HG02970 (cell line): Measurements from ENCODE around the gene OCA2.
"Not testable (repeated sequence)": the region's sequence is repeated elsewhere in the genome, so short reads cannot be mapped to it uniquely, and the experiment has no call there.

Experiments used
- ATAC-seq: cut with Tn5 transposase; IDR thresholded peaks from one replicate; pipeline ENCODE4 v1.9.1; 2021; ENCODE audit warnings: mild to moderate bottlenecking, moderate library complexity, moderate number of reproducible peaks; ENCODE audit not compliant: unreplicated experiment, low FRiP score

The OCA2 gene

GRCh38 chr15:27855137-27855536 is 244.0 kb downstream of the OCA2 start:
- no peak for ATAC-seq

- ATAC-seq, result no peak
Measured at GRCh38 chr15:27854601-27855000, 244.5 kb downstream of the OCA2 start.

- ATAC-seq, result no peak
Measured at GRCh38 chr15:27853624-27854455, 245.3 kb downstream of the OCA2 start.

GRCh38 chr15:27851858-27852210 is 247.3 kb downstream of the OCA2 start:
- ATAC-seq, result no peak

DNA sequence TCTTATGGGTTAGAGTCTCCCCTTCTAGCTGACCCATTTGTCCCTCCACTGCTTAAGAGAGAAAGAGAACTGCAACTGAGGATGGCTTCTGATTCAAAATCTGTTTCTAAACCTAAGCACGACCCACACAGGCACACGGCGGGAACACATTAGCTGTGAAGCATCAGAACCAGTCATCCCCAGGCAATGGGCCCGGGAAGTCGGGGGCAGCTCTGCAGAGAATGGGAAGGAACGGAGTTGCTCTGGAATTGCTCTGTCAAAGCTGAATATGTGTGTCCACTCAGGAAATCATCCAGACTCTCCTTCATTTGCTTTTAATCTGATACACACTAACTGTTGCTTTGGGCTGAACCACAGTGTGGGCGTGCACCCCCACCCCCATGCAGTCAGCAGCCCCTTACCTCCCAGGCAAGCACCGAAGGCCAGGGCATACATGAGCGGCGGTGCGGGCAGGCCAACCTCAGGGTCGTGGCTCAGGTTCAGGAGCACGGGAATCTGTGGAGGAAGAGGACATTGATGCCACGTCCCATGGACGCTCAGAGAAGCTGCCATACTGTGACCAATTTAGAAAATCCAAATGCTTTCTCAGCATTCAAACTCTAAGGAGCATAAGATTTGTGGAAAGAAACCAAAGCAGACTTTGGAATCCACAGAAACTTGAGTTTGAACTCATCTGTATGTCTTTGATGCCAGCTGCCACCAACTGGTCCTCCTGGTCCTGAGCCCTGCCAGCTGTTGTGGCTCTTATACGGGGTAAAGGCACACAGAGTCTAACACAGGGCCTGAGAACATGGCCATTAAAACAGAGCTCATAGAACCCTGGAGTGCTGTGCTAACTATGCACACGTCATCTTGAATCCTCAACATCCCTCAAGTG is 247.9 kb downstream of the OCA2 start:
- ATAC-seq, result no peak

DNA sequence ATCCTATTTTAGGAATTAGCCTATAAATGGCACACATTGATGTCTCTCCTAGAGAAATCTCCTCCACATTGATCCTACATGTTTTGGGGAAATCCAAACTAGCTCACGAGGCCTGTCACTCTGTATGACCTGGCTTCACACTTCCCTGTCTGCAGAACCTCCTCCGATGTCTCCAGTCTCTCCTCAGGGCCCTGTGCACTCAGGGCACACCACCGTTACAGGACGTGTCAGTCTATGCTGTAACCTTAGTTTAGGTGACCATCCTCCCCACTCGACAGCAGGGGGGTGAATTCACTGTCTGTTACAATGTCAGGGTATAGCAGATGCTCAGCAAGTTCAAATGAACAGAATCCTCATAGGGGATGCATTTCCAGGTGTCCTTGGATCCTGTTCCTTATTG is 249.1 kb downstream of the OCA2 start:
- no peak for ATAC-seq

DNA sequence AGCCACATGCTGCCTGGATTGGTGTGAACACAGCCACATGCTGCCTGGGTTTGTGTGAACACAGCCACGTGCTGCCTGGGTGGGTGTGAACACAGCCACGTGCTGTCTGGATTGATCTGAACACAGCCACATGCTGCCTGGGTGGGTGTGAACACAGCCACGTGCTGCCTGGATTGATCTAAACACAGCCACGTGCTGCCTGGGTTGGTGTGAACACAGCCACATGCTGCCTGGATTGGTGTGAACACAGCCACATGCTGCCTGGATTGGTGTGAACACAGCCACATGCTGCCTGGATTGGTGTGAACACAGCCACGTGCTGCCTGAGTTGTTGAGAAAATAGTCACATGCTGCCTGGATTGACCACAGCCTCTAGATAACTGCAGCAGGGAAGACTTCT is 250.2 kb downstream of the OCA2 start:
- not testable (repeated sequence) for ATAC-seq

- no peak for ATAC-seq
Measured at GRCh38 chr15:27847775-27848710, 251.1 kb downstream of the OCA2 start.

- no peak for ATAC-seq
Measured at GRCh38 chr15:27846722-27847395, 252.3 kb downstream of the OCA2 start.

DNA sequence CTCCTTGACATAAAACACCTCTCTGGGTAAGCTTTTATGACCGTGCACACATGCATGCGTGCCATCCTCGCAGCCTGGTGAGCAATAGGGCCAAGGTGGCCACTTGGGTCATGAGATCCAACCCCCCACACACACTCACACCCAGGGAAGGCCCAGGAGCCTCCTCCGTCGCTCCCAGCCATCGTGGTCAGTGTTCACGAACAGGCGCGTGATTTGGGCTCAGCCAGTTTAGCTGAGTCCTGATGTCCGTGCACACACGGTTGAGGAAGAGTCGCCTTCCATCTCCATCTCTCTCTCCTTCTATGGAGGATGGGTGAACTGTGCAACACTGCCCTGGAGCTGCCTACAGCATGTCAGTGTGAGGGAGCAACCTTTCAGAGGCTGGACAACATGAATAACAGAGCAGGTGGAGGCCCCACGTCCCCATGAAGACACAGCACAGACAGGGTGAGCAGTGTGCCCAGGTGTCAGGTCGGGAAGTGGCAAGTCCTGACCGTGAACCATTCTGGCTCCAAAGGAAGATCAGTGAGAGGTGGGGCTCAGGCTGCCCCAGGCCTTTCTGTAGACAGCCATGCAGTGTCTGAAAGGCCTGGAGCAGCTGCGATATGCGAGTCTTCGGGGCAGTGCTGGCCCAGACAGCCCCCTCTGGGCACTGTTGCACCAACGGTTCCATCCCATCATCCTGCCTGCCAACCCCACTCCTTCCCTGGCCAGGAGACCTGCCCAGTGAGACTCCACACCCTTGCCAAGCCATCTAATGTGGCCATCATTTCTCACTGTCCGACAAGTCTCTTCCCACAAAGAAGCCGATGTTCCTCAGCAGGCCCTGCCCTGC is 253.4 kb downstream of the OCA2 start:
- ATAC-seq, result no peak

DNA sequence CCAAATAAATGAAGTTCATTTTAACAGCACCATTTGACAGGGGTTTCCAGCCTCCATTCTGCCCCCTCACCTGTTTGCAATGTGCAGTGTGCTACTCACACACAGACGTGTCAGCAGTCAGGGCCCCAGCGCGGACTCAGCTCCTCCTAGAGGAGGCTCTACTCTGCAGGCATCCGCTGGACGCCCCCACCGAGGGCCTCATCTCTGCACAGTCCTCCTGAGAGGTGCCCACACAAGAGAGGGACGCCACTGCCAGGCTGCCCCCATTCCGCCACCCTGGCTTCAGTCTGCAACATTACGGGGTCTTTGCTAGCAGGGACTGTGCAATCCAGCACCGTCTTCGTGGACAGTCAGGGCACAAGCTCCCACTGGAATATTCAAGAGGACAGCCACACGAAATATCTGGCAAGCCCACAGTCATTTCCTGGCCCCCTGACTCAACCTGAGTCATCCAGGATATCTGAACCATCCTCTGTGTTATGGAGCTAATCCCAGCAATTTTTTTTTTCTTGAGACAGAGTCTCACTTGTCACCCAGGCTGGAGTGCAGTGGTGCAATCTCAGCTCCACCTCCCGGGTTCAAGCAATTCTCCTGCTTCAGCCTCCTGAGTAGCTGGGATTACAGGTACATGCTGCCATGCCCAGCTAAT is 255.0 kb downstream of the OCA2 start:
- ATAC-seq, result no peak

DNA sequence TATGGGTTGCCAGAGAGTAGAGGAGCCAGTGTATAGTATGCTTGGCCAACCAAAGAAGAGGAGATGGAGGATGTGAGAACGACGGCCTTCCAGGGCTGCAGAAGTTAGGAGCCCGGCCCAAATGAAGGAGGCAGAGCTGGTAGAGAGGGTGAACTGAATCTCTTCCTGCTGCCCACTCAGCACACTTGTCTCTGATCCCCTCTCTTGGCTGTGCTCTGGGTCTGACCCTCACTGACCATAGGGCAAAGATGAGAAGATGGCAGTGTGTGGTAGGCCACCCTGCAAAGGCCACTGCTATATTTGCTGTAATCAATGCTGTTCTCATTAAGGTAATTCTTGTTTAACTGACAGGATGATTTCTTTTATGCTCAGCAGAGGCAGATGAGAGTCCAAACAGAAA is 256.0 kb downstream of the OCA2 start:
- no peak for ATAC-seq

GRCh38 chr15:27842526-27842925 is 256.6 kb downstream of the OCA2 start:
- no peak for ATAC-seq

DNA sequence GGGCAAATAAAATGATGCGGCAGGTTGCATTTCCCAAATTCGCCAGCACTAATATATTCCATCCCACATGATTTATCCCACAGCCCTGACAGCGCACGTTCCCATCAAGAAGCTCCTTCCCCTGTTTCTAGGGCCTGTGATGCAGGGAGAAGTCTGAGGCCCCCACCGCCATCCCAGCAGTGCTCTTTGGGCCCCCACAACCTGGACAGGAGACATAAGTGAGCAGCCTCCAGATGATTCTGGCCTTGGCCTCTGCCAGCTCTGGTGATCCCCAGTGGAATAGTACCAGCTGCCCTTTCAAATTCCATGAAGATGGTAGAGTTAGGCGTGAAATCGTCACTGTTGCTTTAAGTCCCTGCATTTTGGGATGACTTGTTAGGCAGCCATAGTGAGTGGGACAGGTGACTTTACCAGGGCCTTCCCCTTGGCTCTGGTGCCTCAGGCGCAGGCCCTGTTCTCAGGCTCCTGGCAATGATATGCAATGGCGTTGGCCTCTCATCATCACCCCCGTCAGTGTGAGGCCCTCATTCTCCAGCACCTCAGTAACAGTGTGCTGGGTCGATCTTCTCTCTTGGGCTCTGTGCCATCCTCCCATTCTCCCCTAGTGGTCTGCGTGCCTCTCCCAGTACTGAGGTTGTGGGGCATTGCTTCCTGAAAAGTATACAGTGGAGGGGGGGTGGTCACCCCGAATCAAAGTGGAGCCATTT is 263.7 kb downstream of the OCA2 start:
- no peak for ATAC-seq

DNA sequence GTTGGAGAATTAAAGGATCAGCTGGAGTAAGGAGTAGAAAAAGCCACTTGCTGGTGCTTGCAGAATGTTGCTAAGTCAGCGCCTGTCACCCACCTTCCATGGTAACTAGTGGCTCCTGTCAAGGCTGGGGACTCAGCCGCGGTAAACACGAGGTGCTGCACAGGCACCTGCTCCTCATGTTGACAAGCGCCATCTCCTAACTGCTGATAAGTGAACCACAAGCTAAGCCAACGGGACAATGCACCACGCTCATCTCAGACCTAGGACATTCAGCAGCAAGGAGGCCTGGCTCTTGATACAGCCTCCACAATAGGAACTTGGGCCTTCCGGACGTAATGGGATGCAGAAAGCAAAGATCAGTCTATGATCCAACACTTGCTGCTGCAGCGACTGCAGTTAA is 264.4 kb downstream of the OCA2 start:
- ATAC-seq, result no peak

DNA sequence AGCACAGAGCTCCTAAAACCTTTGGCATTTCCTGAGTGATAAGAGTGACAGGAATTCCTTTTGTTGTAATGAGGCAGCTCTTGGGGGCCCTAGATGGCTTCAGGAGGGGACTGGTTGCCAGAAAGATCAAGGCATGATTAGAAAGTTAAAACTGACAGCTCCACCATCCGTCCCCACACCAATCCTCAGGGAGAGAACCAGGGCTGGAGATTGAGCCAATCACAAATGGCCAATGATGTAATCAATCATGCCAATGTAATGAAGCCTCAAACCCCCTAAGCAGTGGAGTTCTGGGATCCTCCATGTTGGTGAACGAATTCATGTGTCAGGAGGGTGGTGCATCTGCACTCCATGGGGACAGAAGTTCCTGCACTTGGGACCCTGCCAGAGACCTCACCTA is 265.1 kb downstream of the OCA2 start:
- no peak for ATAC-seq

- no peak for ATAC-seq
Measured at GRCh38 chr15:27833178-27833577, 265.9 kb downstream of the OCA2 start.

DNA sequence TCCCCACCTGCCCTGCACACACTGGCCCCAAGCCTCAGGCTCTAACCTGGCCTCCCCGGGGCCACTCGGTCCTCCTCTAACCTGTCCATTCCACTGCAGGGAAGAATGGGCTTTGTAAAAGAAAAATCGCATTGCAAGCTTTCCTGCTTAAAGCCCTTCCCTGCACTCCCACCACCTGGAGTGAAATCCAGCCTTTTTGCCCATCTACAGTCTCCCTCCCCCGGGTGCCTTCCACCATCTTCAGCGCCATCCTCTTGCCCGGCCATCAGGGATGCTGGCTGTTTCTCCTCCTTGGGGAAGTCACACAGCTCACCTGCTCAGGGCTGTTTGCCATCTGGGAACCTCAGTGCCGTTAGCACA is 266.9 kb downstream of the OCA2 start:
- ATAC-seq, result no peak
